ENCODE data around the gene TMEM150A. TPM values are rescaled to one million over a fixed set of nuclear protein-coding genes. Genes with fewer than 3 reads are reported as not detected.
"Not testable (repeated sequence)": the region's sequence is repeated elsewhere in the genome, so short reads cannot be mapped to it uniquely, and the experiment has no call there.

TMEM150A gene
- total RNA-seq, 1 donor from 2014 or later, result 6.2 TPM

GRCh38 chr2:85605406-85606115 lies 3.1 kb upstream of the TMEM150A start:
- H3K9me3 Mint-ChIP-seq, result no peaks in the 10 kb centered on the region
- intact Hi-C loops (cut with micrococcal nuclease), result no loop called here

GRCh38 chr2:85604568-85605339 lies 2.3 kb upstream of the TMEM150A start:
- no peak overlapping the region for H3K27ac Mint-ChIP-seq
- DNase-seq, result no peak
- intact Hi-C loops (cut with micrococcal nuclease), result no loop called here

More at GRCh38 chr2:85605406-85606115, 3.1 kb upstream of the TMEM150A start:
- Mint-ChIP-seq H3K27me3 (peaks cover 1% of the 10 kb centered on the region), H3K27ac (no peak overlapping the region), H3K4me3 (no peak overlapping the region), H3K4me1 (peaks cover 26% of the 10 kb centered on the region), H3K36me3 (ENCODE audit: low read depth) (peaks cover 31% of the 10 kb centered on the region)
- no peak for DNase-seq

DNA sequence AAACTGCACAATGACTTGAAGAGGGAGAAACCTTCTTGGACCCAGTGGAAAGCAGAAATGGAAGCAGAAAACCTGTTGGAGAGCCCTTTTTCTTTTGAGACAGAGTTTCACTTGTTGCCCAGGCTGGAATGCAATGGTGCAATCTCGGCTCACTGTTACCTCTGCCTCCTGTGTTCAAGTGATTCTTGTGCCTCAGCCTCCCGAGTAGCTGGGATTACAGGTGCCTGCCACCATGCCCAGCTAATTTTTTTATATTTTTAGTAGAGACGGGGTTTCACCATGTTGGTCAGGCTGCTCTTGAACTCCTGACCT lies 1.6 kb upstream of the TMEM150A start:
- intact Hi-C loops (cut with micrococcal nuclease); H3K27me3 Mint-ChIP-seq; DNase-seq; H3K9me3 Mint-ChIP-seq; H3K27ac Mint-ChIP-seq: not testable (repeated sequence)
- peaks cover 19% of the 10 kb centered on the region for H3K4me1 Mint-ChIP-seq
- peaks cover 24% of the 10 kb centered on the region for H3K36me3 Mint-ChIP-seq (ENCODE audit: low read depth)
- H3K4me3 Mint-ChIP-seq, result peak overlapping the region; percentile 49

More at GRCh38 chr2:85604568-85605339, 2.3 kb upstream of the TMEM150A start:
- Mint-ChIP-seq H3K9me3 (no peaks in the 10 kb centered on the region), H3K4me3 (no peak overlapping the region), H3K4me1 (peaks cover 21% of the 10 kb centered on the region), H3K27me3 (peaks cover 1% of the 10 kb centered on the region), H3K36me3 (ENCODE audit: low read depth) (peaks cover 27% of the 10 kb centered on the region)

DNA sequence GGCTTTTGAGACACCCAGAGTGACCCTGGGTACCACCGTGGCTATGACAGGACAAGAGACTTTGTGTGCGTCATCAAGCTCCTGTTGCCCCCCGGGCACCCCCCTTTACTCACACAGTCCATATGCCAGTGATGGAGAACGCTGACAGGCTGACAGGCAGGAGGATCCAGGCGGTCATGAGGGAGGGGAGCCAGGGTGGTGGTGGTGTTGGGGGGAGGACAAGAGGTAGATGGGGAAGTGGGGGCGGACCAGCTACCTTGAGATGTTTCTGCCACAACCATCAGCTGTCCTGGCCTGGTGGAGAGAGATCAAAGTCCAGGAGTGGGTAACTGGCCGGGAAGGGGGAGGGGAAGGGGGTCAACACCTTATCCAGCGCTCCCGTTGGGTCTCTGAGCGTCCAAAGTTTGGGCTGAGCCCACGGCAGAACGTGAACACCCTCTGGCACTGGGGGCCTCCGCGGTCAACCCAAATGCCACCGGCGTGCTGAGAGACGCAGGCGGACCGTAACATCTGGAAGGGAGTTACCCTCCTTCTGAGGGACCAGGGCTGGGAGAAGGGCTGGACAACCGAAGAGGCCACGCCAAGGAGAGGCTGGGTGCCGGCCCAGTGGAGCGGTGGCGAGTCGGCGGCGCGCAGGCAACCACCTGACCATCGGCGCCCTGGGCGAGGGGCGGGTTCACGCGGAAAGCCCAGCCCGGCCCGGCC lies 575 bp downstream of the TMEM150A start:
- DNase-seq, result no peak
- Mint-ChIP-seq H3K9me3 (no peaks in the 10 kb centered on the region), H3K27ac (peak overlapping the region; percentile 69), H3K4me1 (peaks cover 18% of the 10 kb centered on the region), H3K36me3 (ENCODE audit: low read depth) (peaks cover 20% of the 10 kb centered on the region), H3K27me3 (peaks cover 1% of the 10 kb centered on the region), H3K4me3 (peak overlapping the region; percentile 86)
- intact Hi-C loops (cut with micrococcal nuclease), result loop anchor here (1.0 kb wide), 2 partner anchors 10 to 14 kb away; partner anchors contain the start of genes C2orf68 and USP39

- Mint-ChIP-seq H3K9me3 (no peaks in the 10 kb centered on the region), H3K4me1 (peaks cover 23% of the 10 kb centered on the region), H3K36me3 (ENCODE audit: low read depth) (peaks cover 23% of the 10 kb centered on the region), H3K27me3 (peaks cover 1% of the 10 kb centered on the region), H3K4me3 (peak overlapping the region; percentile 86), H3K27ac (peak overlapping the region; percentile 69)
- intact Hi-C loops (cut with micrococcal nuclease), result no loop called here
- no peak for DNase-seq
Measured at GRCh38 chr2:85600951-85601770, 1.3 kb downstream of the TMEM150A start.

- Mint-ChIP-seq H3K27ac (no peak overlapping the region), H3K4me3 (no peak overlapping the region), H3K36me3 (ENCODE audit: low read depth) (peaks cover 27% of the 10 kb centered on the region), H3K27me3 (peaks cover 1% of the 10 kb centered on the region), H3K4me1 (peaks cover 22% of the 10 kb centered on the region), H3K9me3 (no peaks in the 10 kb centered on the region)
- DNase-seq, result no peak
- intact Hi-C loops (cut with micrococcal nuclease), result no loop called here
Measured at GRCh38 chr2:85600235-85600575, 2.3 kb downstream of the TMEM150A start.

DNA sequence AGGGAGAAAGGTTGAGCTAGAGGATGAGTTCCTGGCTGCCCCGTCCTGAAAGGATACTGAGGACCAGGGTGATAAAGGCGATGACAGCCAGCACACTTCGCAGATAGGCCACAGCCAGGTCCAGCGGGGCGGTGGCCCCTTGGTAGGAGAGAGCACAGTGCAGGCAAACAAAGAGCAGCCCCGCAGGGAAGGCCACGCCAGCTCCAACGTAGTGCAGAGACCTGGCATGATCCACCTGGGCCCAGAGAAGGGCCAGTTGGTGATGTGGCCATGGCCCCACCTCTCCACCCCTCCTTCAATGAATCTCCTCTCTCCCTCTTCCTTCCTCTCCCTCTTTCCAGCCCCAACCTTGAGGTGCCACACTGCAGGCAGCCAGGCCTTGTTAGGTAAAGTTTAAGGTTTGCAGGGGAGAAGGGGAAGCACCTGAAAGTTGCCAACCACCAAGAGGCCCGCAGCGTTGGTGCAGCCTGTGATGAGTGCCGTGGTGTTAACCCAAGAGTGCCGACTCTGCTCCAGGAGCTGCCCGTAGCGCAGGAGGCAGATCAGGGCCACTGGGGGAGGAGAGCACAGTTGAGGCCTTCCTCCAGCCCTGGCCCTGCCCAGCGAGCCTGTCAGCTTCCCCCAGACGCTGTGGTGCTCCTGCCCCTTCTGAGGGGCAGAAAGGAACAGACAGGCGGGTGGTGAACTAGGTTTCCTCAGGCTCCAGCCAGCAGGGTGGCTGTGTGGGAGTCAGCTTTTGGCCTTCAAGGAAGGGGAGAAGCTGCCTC lies 2.8 kb downstream of the TMEM150A start:
- no peak for DNase-seq
- H3K27me3 Mint-ChIP-seq, result peaks cover 1% of the 10 kb centered on the region
- H3K9me3 Mint-ChIP-seq, result no peaks in the 10 kb centered on the region
- no peak overlapping the region for H3K4me3 Mint-ChIP-seq
- H3K27ac Mint-ChIP-seq, result no peak overlapping the region
- H3K36me3 Mint-ChIP-seq (ENCODE audit: low read depth), result peaks cover 27% of the 10 kb centered on the region
- peaks cover 22% of the 10 kb centered on the region for H3K4me1 Mint-ChIP-seq
- intact Hi-C loops (cut with micrococcal nuclease), result no loop called here

DNA sequence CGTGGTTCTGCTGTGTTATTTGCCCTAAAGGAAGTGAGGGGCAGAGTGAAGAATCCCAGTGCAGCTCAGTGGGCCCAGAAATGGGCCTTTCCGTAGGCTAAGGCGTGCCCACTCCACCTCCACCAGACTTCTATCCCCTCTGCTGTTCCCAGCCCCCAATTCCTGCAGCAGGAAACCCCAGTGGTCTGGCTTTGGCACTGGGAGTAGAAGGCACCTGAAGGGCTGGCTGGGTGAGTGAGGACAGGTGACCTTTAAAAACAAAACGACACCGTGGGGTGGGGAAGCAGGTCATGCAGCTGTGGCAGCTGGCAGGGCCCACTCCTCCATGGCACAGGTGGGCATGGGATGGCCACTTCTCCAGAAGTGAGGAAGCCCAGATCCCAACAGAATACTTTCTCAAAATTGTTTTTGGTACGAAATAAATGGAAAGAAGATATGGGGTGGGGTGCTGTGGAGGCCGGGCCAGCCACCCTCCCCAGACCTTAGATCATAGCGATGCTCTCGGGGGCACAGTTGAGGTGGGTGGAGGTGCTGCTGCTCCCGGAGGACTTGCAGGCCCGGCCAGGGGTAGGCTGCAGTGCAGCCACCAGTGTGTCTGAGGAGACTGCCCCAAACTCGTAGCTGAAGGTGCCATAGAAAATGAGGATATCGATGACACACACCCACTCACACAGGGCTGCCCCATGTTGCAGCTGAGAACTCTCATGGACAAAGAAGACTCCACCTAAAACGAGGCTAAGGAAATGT lies 3.7 kb downstream of the TMEM150A start:
- no peaks in the 10 kb centered on the region for H3K9me3 Mint-ChIP-seq
- no peak for DNase-seq
- intact Hi-C loops (cut with micrococcal nuclease), result no loop called here
- H3K4me3 Mint-ChIP-seq, result no peak overlapping the region
- H3K27me3 Mint-ChIP-seq, result peaks cover 1% of the 10 kb centered on the region
- peaks cover 25% of the 10 kb centered on the region for H3K36me3 Mint-ChIP-seq (ENCODE audit: low read depth)
- peaks cover 27% of the 10 kb centered on the region for H3K4me1 Mint-ChIP-seq
- no peak overlapping the region for H3K27ac Mint-ChIP-seq

- intact Hi-C loops (cut with micrococcal nuclease), result no loop called here
- Mint-ChIP-seq H3K36me3 (ENCODE audit: low read depth) (peaks cover 23% of the 10 kb centered on the region), H3K27ac (no peak overlapping the region), H3K9me3 (no peaks in the 10 kb centered on the region), H3K4me1 (peaks cover 24% of the 10 kb centered on the region), H3K27me3 (no peaks in the 10 kb centered on the region), H3K4me3 (peak overlapping the region; percentile 94)
- no peak for DNase-seq
Measured at GRCh38 chr2:85597241-85597640, 5.3 kb downstream of the TMEM150A start.

DNA sequence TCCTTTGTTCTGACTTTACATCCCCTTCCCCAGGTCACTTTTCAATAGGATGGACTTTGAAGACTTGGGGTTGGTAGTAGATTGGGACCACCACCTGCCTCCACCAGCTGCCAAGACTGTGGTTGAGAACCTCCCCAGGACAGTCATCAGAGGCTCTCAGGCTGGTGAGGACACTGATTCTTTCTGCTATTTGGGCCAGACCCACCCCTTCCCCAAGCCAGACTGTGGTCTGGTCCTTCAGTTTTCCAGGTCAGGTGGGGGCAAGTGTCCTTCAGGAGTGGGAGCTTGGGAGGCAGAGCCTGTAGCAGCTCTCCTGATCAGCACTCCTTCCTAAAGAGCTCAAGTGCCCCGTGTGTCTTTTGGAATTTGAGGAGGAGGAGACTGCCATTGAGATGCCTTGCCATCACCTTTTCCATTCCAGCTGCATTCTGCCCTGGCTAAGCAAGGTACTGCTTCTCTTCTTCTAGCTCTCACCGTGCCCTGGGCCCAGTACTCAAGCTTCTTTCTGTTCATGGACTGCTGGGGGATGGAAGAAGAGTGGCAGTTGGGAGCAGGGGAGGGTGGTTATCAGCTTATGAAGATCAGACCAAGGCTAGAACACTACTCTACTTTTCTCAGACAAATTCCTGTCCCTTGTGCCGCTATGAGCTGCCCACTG lies 5.9 kb downstream of the TMEM150A start:
- Mint-ChIP-seq H3K9me3 (no peaks in the 10 kb centered on the region), H3K4me1 (peaks cover 22% of the 10 kb centered on the region), H3K27ac (peak overlapping the region; percentile 90), H3K4me3 (peak overlapping the region; percentile 94), H3K27me3 (no peaks in the 10 kb centered on the region), H3K36me3 (ENCODE audit: low read depth) (peaks cover 24% of the 10 kb centered on the region)
- intact Hi-C loops (cut with micrococcal nuclease), result no loop called here
- DNase-seq, result no peak

- H3K4me3 Mint-ChIP-seq, result peak overlapping the region; percentile 94
- intact Hi-C loops (cut with micrococcal nuclease), result no loop called here
Measured at GRCh38 chr2:85596026-85596333, 6.5 kb downstream of the TMEM150A start.

More at GRCh38 chr2:85596026-85596333, 6.5 kb downstream of the TMEM150A start:
- Mint-ChIP-seq H3K4me1 (peaks cover 20% of the 10 kb centered on the region), H3K9me3 (no peaks in the 10 kb centered on the region), H3K36me3 (ENCODE audit: low read depth) (peaks cover 27% of the 10 kb centered on the region), H3K27ac (peak overlapping the region; percentile 90), H3K27me3 (no peaks in the 10 kb centered on the region)
- DNase-seq, result no peak
